ENCODE results near the gene OR52B2. TPM values are rescaled to one million over a fixed set of nuclear protein-coding genes. Genes with fewer than 3 reads are reported as not detected.
"Not testable (repeated sequence)": the region's sequence is repeated elsewhere in the genome, so short reads cannot be mapped to it uniquely, and the experiment has no call there.

Gene OR52B2
- total RNA-seq, 1 experiment from 2014 or later, result not detected

DNA sequence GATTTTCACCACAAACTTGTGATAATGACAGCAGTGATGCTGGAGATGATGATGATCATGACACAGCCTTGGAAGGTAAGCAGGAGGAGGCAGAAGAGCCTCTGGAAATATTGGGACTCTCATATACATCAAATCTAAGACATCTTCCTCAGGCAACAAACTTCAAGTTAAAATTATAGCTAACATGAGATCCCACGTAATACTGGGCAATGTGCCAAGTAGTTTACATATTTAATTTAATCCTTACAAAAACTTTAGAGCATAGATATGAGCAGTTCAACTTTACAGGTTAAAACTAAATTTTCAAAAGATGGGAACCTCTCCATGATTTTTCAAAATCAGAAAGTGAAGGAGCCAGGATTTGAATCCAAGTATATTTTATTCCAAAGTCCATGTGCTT lies 19.0 kb downstream of the OR52B2 start:
- H3K4me3 ChIP-seq (ENCODE audit: low read depth in 2 of 2, low read length in 2 of 2), result no peak overlapping the region
- ATAC-seq, result no peak
- no peaks in the 10 kb centered on the region for H3K36me3 ChIP-seq (ENCODE audit: control insufficient read depth, insufficient read depth, low read length)
- no peaks in the 10 kb centered on the region for H3K27me3 ChIP-seq (ENCODE audit: control insufficient read depth, insufficient read depth, low read length)
- in situ Hi-C loops (cut with HindIII; ENCODE audit: low pct_unique_long_range_greater_than_20kb, low sequenced_read_pairs), result no loop called here
- no peak for DNase-seq (ENCODE audit: low read depth, low spot score)
- no TSS peak for BruUV-seq (replicated peaks)
- intact Hi-C loops (cut with micrococcal nuclease; ENCODE audit: unreplicated experiment), result no loop called here
- ChIA-PET POLR2A (no interaction called here), CTCF (no interaction called here)
- no peak for TF ChIP-seq SIN3A (IDR thresholded peaks at IDR 0.05; ENCODE audit: borderline replicate concordance, insufficient read depth, low read depth, low read length)
- TF ChIP-seq TCF7L2 (IDR thresholded peaks at IDR 0.05; ENCODE audit: low read depth, low read length), result no peak
- TF ChIP-seq, protein P1, sequence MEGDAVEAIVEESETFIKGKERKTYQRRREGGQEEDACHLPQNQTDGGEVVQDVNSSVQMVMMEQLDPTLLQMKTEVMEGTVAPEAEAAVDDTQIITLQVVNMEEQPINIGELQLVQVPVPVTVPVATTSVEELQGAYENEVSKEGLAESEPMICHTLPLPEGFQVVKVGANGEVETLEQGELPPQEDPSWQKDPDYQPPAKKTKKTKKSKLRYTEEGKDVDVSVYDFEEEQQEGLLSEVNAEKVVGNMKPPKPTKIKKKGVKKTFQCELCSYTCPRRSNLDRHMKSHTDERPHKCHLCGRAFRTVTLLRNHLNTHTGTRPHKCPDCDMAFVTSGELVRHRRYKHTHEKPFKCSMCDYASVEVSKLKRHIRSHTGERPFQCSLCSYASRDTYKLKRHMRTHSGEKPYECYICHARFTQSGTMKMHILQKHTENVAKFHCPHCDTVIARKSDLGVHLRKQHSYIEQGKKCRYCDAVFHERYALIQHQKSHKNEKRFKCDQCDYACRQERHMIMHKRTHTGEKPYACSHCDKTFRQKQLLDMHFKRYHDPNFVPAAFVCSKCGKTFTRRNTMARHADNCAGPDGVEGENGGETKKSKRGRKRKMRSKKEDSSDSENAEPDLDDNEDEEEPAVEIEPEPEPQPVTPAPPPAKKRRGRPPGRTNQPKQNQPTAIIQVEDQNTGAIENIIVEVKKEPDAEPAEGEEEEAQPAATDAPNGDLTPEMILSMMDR (IDR thresholded peaks at IDR 0.05), result no peak
- TF ChIP-seq, protein P2, sequence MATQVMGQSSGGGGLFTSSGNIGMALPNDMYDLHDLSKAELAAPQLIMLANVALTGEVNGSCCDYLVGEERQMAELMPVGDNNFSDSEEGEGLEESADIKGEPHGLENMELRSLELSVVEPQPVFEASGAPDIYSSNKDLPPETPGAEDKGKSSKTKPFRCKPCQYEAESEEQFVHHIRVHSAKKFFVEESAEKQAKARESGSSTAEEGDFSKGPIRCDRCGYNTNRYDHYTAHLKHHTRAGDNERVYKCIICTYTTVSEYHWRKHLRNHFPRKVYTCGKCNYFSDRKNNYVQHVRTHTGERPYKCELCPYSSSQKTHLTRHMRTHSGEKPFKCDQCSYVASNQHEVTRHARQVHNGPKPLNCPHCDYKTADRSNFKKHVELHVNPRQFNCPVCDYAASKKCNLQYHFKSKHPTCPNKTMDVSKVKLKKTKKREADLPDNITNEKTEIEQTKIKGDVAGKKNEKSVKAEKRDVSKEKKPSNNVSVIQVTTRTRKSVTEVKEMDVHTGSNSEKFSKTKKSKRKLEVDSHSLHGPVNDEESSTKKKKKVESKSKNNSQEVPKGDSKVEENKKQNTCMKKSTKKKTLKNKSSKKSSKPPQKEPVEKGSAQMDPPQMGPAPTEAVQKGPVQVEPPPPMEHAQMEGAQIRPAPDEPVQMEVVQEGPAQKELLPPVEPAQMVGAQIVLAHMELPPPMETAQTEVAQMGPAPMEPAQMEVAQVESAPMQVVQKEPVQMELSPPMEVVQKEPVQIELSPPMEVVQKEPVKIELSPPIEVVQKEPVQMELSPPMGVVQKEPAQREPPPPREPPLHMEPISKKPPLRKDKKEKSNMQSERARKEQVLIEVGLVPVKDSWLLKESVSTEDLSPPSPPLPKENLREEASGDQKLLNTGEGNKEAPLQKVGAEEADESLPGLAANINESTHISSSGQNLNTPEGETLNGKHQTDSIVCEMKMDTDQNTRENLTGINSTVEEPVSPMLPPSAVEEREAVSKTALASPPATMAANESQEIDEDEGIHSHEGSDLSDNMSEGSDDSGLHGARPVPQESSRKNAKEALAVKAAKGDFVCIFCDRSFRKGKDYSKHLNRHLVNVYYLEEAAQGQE (IDR thresholded peaks at IDR 0.05; ENCODE audit: insufficient read depth in 1 of 2, low read depth in 2 of 2, low read length in 1 of 2), result no peak
- no peak for TF ChIP-seq POLR2AphosphoS5 (IDR thresholded peaks at IDR 0.05; ENCODE audit: low read depth, low read length)
- H3K27ac ChIP-seq (ENCODE audit: low read length), result no peak overlapping the region
- H3K9me3 ChIP-seq (ENCODE audit: control insufficient read depth, insufficient read depth, low read depth, low read length), result no peaks in the 10 kb centered on the region
- no peaks in the 10 kb centered on the region for H3K4me1 ChIP-seq (ENCODE audit: control insufficient read depth, insufficient read depth, low read length)

DNA sequence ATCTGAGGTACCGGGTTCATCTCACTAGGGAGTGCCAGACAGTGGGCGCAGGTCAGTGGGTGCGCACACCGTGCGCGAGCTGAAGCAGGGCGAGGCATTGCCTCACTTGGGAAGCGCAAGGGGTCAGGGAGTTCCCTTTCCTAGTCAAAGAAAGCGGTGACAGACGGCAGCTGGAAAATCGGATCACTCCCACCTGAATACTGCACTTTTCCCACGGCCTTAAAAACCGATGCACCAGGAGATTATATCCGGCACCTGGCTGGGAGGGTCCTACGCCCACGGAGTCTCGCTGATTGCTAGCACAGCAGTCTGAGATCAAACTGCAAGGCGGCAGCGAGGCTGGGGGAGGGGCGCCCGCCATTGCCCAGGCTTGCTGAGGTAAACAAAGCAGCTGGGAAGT lies 26.4 kb downstream of the OR52B2 start:
- H3K27ac ChIP-seq (ENCODE audit: low read length); H3K4me3 ChIP-seq (ENCODE audit: low read depth in 2 of 2, low read length in 2 of 2); H3K9me3 ChIP-seq (ENCODE audit: control insufficient read depth, insufficient read depth, low read depth, low read length); H3K4me1 ChIP-seq (ENCODE audit: control insufficient read depth, insufficient read depth, low read length); intact Hi-C loops (cut with micrococcal nuclease; ENCODE audit: unreplicated experiment); H3K36me3 ChIP-seq (ENCODE audit: control insufficient read depth, insufficient read depth, low read length); POLR2A ChIA-PET; ATAC-seq; CTCF ChIA-PET; BruUV-seq (replicated peaks); DNase-seq (ENCODE audit: low read depth, low spot score); in situ Hi-C loops (cut with HindIII; ENCODE audit: low pct_unique_long_range_greater_than_20kb, low sequenced_read_pairs): not testable (repeated sequence)
- peaks cover 16% of the 10 kb centered on the region for H3K27me3 ChIP-seq (ENCODE audit: control insufficient read depth, insufficient read depth, low read length)

DNA sequence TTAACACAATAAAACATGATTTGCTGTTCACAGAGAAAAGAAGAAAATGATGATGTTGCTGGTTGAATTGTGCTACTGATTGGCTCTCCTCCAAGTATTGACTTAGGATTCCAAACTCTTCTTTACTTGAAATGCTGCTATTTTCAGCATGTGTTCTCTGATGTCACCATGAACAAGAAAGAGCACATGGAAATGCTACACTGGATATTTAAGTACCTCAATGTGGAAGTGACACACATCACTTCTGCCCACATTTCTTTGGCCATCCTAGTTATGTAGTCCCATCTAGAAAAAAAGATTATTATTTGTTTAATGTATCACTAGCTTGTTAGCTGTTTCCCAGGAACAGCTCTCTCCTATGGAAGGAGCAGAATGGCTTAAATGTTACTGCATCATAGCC lies 27.2 kb downstream of the OR52B2 start:
- intact Hi-C loops (cut with micrococcal nuclease; ENCODE audit: unreplicated experiment), result no loop called here
- no peak for ATAC-seq
- no peak for DNase-seq (ENCODE audit: low read depth, low spot score)
- ChIA-PET CTCF (no interaction called here), POLR2A (no interaction called here)
- no peaks in the 10 kb centered on the region for H3K4me1 ChIP-seq (ENCODE audit: control insufficient read depth, insufficient read depth, low read length)
- BruUV-seq (replicated peaks), result no TSS peak
- no peak overlapping the region for H3K4me3 ChIP-seq (ENCODE audit: low read depth in 2 of 2, low read length in 2 of 2)
- no peak overlapping the region for H3K27ac ChIP-seq (ENCODE audit: low read length)
- peaks cover 16% of the 10 kb centered on the region for H3K27me3 ChIP-seq (ENCODE audit: control insufficient read depth, insufficient read depth, low read length)
- H3K36me3 ChIP-seq (ENCODE audit: control insufficient read depth, insufficient read depth, low read length), result no peaks in the 10 kb centered on the region
- TF ChIP-seq POLR2AphosphoS5 (IDR thresholded peaks at IDR 0.05; ENCODE audit: low read depth, low read length), result no peak
- TF ChIP-seq, protein P1 (IDR thresholded peaks at IDR 0.05), result no peak
- TF ChIP-seq, protein P2 (IDR thresholded peaks at IDR 0.05; ENCODE audit: insufficient read depth in 1 of 2, low read depth in 2 of 2, low read length in 1 of 2), result no peak
- no peaks in the 10 kb centered on the region for H3K9me3 ChIP-seq (ENCODE audit: control insufficient read depth, insufficient read depth, low read depth, low read length)
- in situ Hi-C loops (cut with HindIII; ENCODE audit: low pct_unique_long_range_greater_than_20kb, low sequenced_read_pairs), result no loop called here

DNA sequence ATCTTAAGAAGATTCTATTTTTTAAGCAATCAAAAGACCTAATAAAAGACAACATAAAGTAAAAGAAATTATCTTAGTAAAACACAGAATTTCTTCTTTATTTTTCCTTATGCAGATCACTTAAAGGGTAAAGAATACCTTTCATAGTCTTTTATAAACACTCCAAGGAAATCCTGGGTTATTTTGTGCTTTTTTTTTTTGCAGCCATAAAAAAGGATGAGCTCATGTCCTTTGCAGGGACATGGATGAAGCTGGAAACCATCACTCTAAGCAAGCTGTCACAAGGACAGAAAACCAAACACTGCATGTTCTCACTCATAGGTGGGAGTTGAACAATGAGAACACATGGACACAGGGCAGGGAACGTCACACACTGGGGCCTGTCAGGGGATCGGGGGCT lies 34.2 kb downstream of the OR52B2 start:
- H3K27me3 ChIP-seq (ENCODE audit: control insufficient read depth, insufficient read depth, low read length), result peaks cover 12% of the 10 kb centered on the region
- intact Hi-C loops (cut with micrococcal nuclease; ENCODE audit: unreplicated experiment); BruUV-seq (replicated peaks); DNase-seq (ENCODE audit: low read depth, low spot score); H3K27ac ChIP-seq (ENCODE audit: low read length); POLR2A ChIA-PET; CTCF ChIA-PET; H3K4me3 ChIP-seq (ENCODE audit: low read depth in 2 of 2, low read length in 2 of 2); in situ Hi-C loops (cut with HindIII; ENCODE audit: low pct_unique_long_range_greater_than_20kb, low sequenced_read_pairs); H3K9me3 ChIP-seq (ENCODE audit: control insufficient read depth, insufficient read depth, low read depth, low read length); H3K36me3 ChIP-seq (ENCODE audit: control insufficient read depth, insufficient read depth, low read length); ATAC-seq; H3K4me1 ChIP-seq (ENCODE audit: control insufficient read depth, insufficient read depth, low read length): not testable (repeated sequence)

Measured in Panc1 (cell line).